Lower lobe of right lung (tissue), 2 donors: ENCODE measurements around the gene ITGB6. TPM values are rescaled to one million over a fixed set of nuclear protein-coding genes. Genes with fewer than 3 reads are reported as not detected.

ENCODE experiments used
- ATAC-seq, 2 donors: fragments of 200-7000 bp; cut with Tn5 transposase; one replicate each; pipeline ENCODE4 v1.9.1; 2020 to 2022; ENCODE audit warnings: mild to moderate bottlenecking in 2 of 2, moderate library complexity in 2 of 2
- DNase-seq: peaks from one replicate; pipeline ENCODE4 v3.0.0-alpha.2; 2020
- H3K27ac ChIP-seq: fragments of 200-600 bp; one replicate; pipeline ENCODE4 v1.8.0; 2022
- H3K27me3 ChIP-seq: fragments of 200-600 bp; one replicate; pipeline ENCODE4 v1.8.0; 2022; ENCODE audit warnings: low read depth
- H3K36me3 ChIP-seq: fragments of 200-600 bp; one replicate; pipeline ENCODE4 v1.8.0; 2022; ENCODE audit warnings: mild to moderate bottlenecking
- H3K4me1 ChIP-seq: fragments of 200-600 bp; one replicate; pipeline ENCODE4 v1.8.0; 2022
- H3K4me3 ChIP-seq: fragments of 200-600 bp; one replicate; pipeline ENCODE4 v1.8.0; 2022; ENCODE audit warnings: mild to moderate bottlenecking
- H3K9me3 ChIP-seq: fragments of 200-600 bp; one replicate; pipeline ENCODE4 v1.8.0; 2022
- intact Hi-C: fragments of 100-400 bp; cut with DNase I; formaldehyde crosslinking; loops from one replicate; pipeline ENCODE4 v1.11.0; 2022
- total RNA-seq: library from RNA; stranded (reverse); fragmentation: NEBNext Ultra II Directional; extraction: Animal tissue kit (Norgen Biotek cat#: 25700); gene quantifications from one replicate; pipeline ENCODE4 v1.2.1, GENCODE V29; 2021
- TF ChIP-seq, protein P1 (sequence below): fragments of 200-600 bp; IDR thresholded peaks from one replicate; pipeline ENCODE4 v1.8.0; 2022; ENCODE audit warnings: antibody characterized with exemption, mild to moderate bottlenecking
- donor health status: DM: no; HTN: yes; CAD: no; lungs with severe emphysema.

The ITGB6 gene
- total RNA-seq, 1 donor from 2014 or later: 65.2 TPM

- intact Hi-C loops: no loop called here
- peaks cover 36% of the 10 kb centered on the region for H3K9me3 ChIP-seq
Measured at GRCh38 chr2:160091381-160091780, 108.7 kb downstream of the ITGB6 start.

DNA sequence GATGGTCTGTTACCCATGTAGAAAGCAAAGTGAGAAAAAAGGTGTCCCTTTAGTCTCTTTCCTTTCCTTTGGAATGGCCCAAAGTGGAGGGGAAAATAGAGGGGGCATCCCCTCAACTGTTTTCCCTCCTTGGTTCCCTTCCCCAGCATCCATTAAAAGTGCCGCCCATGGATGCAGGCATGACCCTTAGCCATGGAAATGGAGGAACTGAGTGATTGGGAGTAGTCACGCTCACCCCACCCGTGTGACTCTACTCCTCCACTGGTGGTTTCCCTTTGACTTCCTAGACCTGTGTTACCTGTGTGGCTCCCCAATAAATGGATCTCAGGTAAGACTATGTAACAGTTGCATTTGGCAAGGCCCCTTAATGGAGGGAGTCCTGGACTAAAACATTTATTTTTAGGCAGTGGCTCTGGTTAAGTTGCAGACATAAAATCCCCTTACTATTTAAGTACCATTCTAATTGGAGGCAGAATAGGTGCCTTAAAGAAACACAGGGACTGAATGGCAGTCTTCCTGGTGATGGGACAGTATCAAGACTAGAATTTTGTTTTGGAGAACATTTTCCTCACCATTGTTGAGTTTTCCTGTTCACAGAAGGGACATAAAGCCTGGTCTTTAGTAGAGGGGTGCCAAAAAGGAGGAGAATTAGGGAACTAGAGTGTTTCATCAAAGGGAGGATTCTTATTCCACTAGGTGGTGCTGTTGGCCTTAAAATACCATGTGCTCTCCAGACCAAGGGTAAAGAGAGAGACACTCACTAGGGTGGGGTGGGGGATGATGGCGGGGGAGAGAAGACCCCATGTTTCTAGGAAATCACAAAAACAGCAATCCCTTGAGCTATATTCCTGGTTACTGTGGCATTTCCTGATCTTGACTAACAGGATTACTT is 112.0 kb downstream of the ITGB6 start:
- Histone ChIP-seq H3K27me3 (no peaks in the 10 kb centered on the region), H3K9me3 (peaks cover 53% of the 10 kb centered on the region), H3K36me3 (no peaks in the 10 kb centered on the region), H3K27ac (no peak overlapping the region), H3K4me3 (no peak overlapping the region), H3K4me1 (no peaks in the 10 kb centered on the region)
- DNase-seq (no peak), ATAC-seq (peak; percentile 47 to 48)
- TF ChIP-seq, protein P1, sequence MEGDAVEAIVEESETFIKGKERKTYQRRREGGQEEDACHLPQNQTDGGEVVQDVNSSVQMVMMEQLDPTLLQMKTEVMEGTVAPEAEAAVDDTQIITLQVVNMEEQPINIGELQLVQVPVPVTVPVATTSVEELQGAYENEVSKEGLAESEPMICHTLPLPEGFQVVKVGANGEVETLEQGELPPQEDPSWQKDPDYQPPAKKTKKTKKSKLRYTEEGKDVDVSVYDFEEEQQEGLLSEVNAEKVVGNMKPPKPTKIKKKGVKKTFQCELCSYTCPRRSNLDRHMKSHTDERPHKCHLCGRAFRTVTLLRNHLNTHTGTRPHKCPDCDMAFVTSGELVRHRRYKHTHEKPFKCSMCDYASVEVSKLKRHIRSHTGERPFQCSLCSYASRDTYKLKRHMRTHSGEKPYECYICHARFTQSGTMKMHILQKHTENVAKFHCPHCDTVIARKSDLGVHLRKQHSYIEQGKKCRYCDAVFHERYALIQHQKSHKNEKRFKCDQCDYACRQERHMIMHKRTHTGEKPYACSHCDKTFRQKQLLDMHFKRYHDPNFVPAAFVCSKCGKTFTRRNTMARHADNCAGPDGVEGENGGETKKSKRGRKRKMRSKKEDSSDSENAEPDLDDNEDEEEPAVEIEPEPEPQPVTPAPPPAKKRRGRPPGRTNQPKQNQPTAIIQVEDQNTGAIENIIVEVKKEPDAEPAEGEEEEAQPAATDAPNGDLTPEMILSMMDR: peak; percentile 26
- intact Hi-C loops: no loop called here

More at GRCh38 chr2:160091381-160091780, 108.7 kb downstream of the ITGB6 start:
- H3K4me1 ChIP-seq: no peaks in the 10 kb centered on the region
- no peaks in the 10 kb centered on the region for H3K27me3 ChIP-seq
- H3K4me3 ChIP-seq: no peak overlapping the region
- ATAC-seq: no peak
- H3K36me3 ChIP-seq: no peaks in the 10 kb centered on the region
- no peak for DNase-seq
- no peak overlapping the region for H3K27ac ChIP-seq
- TF ChIP-seq, protein P1: no peak

- DNase-seq: no peak
- H3K9me3 ChIP-seq: peaks cover 49% of the 10 kb centered on the region
Measured at GRCh38 chr2:160085662-160086061, 114.4 kb downstream of the ITGB6 start.

DNA sequence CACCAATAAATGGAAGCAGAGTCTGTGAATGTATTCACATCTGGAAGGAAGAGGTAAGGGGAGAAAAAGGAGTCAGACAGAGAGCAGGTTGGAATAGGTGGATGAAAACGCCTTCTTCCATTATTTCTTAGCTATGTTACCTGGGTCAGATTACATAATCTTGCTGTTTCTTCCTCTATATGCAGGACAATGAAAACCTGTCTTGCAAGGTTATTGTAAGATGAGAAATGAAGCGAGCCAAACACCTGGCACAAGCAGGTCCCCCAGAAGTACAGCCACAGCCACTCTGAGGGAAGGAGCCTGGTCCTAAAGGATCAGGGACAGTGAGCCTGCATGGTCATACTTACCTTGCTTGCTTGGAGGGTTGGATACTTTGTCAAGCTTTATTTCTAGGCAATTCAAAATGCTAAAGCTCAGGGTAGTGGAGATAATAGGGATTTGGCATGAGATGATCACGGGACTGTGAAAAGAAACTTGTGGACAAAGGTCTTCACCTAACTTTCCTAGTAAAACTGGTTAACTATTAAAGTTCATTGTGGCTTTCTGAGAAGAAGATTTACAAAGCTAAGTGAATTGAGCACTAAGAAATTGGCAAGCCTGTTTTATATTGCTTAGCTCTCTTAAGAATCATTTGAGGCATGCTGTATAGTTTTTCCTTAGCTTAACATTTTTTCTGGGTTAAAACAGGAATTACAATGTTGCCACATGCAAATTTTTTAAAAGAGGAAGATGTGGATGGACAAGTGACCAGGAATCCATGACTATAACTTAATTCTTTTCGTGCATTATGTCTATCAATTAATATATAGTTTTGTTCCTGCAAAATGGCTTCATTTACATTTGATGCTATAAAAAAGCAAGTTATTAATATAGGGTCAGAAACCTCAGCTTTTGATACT is 121.9 kb downstream of the ITGB6 start:
- ATAC-seq (no peak), DNase-seq (no peak)
- no peaks in the 10 kb centered on the region for H3K27me3 ChIP-seq
- no peaks in the 10 kb centered on the region for H3K36me3 ChIP-seq
- H3K27ac ChIP-seq: no peak overlapping the region
- intact Hi-C loops: no loop called here
- no peak overlapping the region for H3K4me3 ChIP-seq
- no peaks in the 10 kb centered on the region for H3K9me3 ChIP-seq
- H3K4me1 ChIP-seq: no peaks in the 10 kb centered on the region
- TF ChIP-seq, protein P1: no peak

More at GRCh38 chr2:160085662-160086061, 114.4 kb downstream of the ITGB6 start:
- Histone ChIP-seq H3K4me3 (no peak overlapping the region), H3K27ac (no peak overlapping the region), H3K36me3 (no peaks in the 10 kb centered on the region), H3K27me3 (no peaks in the 10 kb centered on the region), H3K4me1 (no peaks in the 10 kb centered on the region)
- intact Hi-C loops: no loop called here
- ATAC-seq: peak in 1 of 2 donors; percentile 38
- TF ChIP-seq, protein P1: no peak

DNA sequence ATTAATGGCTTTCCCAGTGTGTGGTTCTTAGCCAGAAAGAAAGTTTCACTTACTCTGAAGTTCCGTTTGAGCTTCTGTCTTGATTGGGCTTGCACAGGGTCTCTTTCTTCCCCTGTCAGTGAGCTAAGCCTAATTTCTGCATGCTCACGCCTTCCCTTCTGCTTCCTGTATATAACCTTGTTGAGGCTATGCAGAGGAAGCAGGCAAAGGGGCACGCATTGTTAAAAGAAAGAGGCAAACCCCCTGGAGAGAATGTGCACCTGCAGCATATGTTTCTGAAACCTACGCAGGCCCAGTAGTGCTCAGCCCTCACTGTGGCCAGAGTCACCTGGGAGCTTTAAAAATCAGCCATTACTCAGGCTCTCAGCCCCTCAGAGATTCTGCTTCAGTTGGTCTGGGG is 123.2 kb downstream of the ITGB6 start:
- ATAC-seq: no peak
- Histone ChIP-seq H3K4me1 (no peaks in the 10 kb centered on the region), H3K9me3 (no peaks in the 10 kb centered on the region), H3K36me3 (no peaks in the 10 kb centered on the region), H3K27ac (no peak overlapping the region), H3K27me3 (no peaks in the 10 kb centered on the region), H3K4me3 (no peak overlapping the region)
- TF ChIP-seq, protein P1: no peak
- intact Hi-C loops: no loop called here
- DNase-seq: no peak
